ENCODE results near the gene TMEM11. TPM values are rescaled to one million over a fixed set of nuclear protein-coding genes. Genes with fewer than 3 reads are reported as not detected.
A peak's percentile ranks its signal among the peaks of the same experiment; 100 is the strongest.

TMEM11 gene
- total RNA-seq, 2 donors from 2014 or later = 7.0 to 22.4 TPM

DNA sequence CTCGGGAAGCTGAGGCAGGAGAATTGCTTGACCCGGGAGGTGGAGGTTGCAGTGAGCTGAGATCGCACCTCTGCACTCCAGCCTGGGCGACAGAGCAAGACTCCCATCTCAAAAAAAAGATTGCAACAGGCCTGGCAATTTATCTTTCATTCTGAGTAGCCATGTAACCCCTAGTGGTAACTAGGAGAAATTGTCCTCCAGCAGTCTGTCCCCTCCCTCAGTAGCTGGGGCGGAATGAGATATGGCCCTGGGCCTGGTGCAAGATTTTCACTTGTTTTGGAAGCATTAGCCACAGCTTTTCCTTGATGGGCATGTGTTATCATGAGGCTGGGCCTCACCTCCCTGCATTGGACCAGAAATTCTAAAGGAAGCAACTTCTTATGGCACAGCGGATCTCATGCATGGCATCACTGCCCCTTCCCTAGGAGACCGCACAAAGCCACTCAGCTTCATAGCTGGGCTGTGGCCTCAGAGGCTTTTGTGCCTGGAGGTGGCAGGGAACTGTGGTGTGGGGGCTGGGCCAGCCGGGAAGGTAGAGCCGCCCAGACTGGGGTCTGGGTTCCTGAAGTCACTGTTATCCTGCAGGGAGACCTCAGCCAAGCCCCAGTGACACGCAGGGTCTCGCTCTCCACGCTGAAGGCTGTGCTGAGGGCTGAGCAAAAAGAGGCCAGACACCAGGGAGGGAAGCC, 25.9 kb upstream of the TMEM11 start:
- H3K4me1 ChIP-seq = no peaks in the 10 kb centered on the region
- H3K4me3 ChIP-seq = no peak overlapping the region
- no peaks in the 10 kb centered on the region for H3K9me3 ChIP-seq
- H3K36me3 ChIP-seq (replicated peaks in 1 of 2; ENCODE audit: insufficient read depth in 1 of 2, low read depth in 2 of 2) = no peaks in the 10 kb centered on the region
- no peak overlapping the region for H3K27ac ChIP-seq
- DNase-seq = no peak
- WGBS, 2 donors = 60 to 74% methylated on average over 5 to 12 of the region's 12 CpGs
- no peak for TF ChIP-seq POLR2A (IDR thresholded peaks at IDR 0.05)
- TF ChIP-seq, protein P1, sequence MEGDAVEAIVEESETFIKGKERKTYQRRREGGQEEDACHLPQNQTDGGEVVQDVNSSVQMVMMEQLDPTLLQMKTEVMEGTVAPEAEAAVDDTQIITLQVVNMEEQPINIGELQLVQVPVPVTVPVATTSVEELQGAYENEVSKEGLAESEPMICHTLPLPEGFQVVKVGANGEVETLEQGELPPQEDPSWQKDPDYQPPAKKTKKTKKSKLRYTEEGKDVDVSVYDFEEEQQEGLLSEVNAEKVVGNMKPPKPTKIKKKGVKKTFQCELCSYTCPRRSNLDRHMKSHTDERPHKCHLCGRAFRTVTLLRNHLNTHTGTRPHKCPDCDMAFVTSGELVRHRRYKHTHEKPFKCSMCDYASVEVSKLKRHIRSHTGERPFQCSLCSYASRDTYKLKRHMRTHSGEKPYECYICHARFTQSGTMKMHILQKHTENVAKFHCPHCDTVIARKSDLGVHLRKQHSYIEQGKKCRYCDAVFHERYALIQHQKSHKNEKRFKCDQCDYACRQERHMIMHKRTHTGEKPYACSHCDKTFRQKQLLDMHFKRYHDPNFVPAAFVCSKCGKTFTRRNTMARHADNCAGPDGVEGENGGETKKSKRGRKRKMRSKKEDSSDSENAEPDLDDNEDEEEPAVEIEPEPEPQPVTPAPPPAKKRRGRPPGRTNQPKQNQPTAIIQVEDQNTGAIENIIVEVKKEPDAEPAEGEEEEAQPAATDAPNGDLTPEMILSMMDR (IDR thresholded peaks at IDR 0.05) = peak in 5 of 7 experiments; percentile 11 to 38 (median 36)
- no peaks in the 10 kb centered on the region for H3K27me3 ChIP-seq
- ATAC-seq = no peak
- intact Hi-C loops (cut with DNase I) = no loop called here

DNA sequence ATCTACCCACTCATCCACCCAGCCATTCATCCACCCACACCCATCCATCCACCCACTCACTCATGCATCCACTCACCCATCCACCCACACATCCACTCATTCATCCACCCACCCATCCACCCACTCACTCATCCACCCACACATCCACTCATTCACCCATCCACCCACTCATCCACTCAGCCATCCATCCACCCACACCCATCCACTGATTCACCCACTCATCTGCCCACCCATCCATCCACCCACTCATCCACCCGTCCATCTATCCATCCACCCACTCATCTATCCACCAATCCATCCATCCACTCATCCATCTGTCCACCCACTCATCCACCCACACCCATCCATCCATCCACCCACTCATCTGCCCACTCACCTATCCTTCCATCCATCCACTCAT, 22.0 kb upstream of the TMEM11 start:
- 64 to 70% methylated on average over 1 of the region's 1 CpG for WGBS, 2 donors
- ATAC-seq (no peak), DNase-seq (no peak)
- Histone ChIP-seq H3K4me1 (no peaks in the 10 kb centered on the region), H3K36me3 (replicated peaks in 1 of 2; ENCODE audit: insufficient read depth in 1 of 2, low read depth in 2 of 2) (no peaks in the 10 kb centered on the region), H3K9me3 (no peaks in the 10 kb centered on the region), H3K27ac (no peak overlapping the region), H3K4me3 (no peak overlapping the region), H3K27me3 (no peaks in the 10 kb centered on the region)
- TF ChIP-seq, protein P1 (IDR thresholded peaks at IDR 0.05) = no peak
- no peak for TF ChIP-seq POLR2A (IDR thresholded peaks at IDR 0.05)
- intact Hi-C loops (cut with DNase I) = no loop called here

DNA sequence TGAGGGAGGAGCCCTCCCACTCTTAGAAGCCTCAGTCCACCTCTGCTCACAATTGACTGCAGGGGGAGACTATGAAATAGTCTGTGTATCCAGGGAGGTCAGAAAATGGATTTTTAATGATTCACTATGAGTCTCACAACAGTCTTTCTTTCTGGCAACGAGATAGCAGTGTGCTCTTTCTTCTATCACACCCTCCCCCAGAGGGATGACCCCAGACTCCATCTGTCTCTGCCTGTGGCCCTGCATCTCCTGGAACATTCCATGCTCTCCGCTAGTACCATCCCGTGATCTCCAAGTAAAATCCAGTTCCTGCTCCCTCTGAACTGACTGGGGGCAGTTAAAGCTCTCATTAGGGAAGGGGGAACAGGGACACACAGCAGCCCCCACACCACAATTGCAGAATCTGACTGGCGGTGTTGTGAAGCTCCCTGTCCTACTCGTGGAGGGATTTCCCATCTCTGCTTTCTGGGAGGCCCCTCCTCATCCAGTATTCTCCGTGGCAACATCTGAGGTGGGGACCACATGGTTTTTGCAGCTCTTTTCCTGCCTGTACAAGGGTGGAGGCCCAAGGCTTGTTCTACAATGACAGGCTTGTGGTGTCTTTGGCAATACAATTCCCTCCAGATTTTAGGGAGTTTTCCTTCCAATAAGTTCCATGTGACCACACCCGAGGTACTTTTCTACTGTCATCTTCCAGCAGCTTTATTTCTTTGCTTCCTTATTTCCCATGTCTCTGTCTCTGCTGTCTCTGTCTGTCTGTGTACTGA, 19.8 kb upstream of the TMEM11 start:
- Histone ChIP-seq H3K36me3 (replicated peaks in 1 of 2; ENCODE audit: insufficient read depth in 1 of 2, low read depth in 2 of 2) (no peaks in the 10 kb centered on the region), H3K9me3 (no peaks in the 10 kb centered on the region), H3K27ac (no peak overlapping the region), H3K27me3 (no peaks in the 10 kb centered on the region), H3K4me1 (no peaks in the 10 kb centered on the region), H3K4me3 (no peak overlapping the region)
- no peak for DNase-seq
- no peak for ATAC-seq
- no peak for TF ChIP-seq POLR2A (IDR thresholded peaks at IDR 0.05)
- TF ChIP-seq, protein P1 (IDR thresholded peaks at IDR 0.05) = no peak
- intact Hi-C loops (cut with DNase I) = no loop called here
- 61 to 74% methylated on average over 7 of the region's 7 CpGs for WGBS, 2 donors

DNA sequence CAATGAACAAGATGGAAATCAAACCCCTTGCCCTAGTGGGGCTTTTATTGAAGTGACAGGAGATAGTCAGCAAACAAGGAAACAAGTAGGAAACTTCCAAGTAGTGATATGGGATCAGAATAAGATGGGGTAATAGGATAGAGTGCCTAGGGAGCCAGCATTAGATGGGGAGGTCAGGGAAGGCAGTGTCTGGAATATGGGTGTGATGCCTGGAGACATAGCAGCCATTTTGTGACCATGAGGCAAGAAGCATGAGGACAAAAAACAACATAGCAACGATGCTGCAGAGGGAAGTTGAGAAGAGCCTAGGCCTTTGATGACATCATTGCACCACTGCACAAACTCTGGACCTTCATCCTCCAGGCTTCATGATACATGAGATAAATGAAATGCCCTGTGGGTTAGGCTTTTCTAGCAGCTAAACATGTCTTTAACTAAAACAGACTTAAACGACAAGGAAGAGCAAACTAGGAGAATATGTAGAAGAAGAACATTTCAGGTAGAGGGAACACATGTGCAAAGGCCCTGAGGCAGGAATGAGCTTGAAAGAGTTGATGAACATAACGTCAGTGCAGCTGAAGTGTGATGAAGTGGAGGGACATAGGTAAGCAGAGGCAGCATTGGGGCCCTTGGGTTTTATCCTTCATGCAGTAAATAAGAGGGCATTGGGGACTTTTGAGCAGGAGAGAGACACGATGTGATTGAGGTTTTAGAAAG, 18.2 kb upstream of the TMEM11 start:
- Histone ChIP-seq H3K36me3 (replicated peaks in 1 of 2; ENCODE audit: insufficient read depth in 1 of 2, low read depth in 2 of 2) (no peaks in the 10 kb centered on the region), H3K27me3 (no peaks in the 10 kb centered on the region), H3K27ac (no peak overlapping the region), H3K4me1 (no peaks in the 10 kb centered on the region), H3K4me3 (no peak overlapping the region), H3K9me3 (no peaks in the 10 kb centered on the region)
- DNase-seq (no peak), ATAC-seq (no peak)
- TF ChIP-seq, protein P1 (IDR thresholded peaks at IDR 0.05) = no peak
- no peak for TF ChIP-seq POLR2A (IDR thresholded peaks at IDR 0.05)
- intact Hi-C loops (cut with DNase I) = no loop called here
- 78 to 90% methylated on average over 4 of the region's 4 CpGs for WGBS, 2 donors

All from body of pancreas (tissue), 4 donors.